ENCODE results near the gene HNRNPUL2. TPM values are rescaled to one million over a fixed set of nuclear protein-coding genes. Genes with fewer than 3 reads are reported as not detected.
A peak's percentile ranks its signal among the peaks of the same experiment; 100 is the strongest.

HNRNPUL2 gene
- total RNA-seq, 1 donor: 17.3 TPM

DNA sequence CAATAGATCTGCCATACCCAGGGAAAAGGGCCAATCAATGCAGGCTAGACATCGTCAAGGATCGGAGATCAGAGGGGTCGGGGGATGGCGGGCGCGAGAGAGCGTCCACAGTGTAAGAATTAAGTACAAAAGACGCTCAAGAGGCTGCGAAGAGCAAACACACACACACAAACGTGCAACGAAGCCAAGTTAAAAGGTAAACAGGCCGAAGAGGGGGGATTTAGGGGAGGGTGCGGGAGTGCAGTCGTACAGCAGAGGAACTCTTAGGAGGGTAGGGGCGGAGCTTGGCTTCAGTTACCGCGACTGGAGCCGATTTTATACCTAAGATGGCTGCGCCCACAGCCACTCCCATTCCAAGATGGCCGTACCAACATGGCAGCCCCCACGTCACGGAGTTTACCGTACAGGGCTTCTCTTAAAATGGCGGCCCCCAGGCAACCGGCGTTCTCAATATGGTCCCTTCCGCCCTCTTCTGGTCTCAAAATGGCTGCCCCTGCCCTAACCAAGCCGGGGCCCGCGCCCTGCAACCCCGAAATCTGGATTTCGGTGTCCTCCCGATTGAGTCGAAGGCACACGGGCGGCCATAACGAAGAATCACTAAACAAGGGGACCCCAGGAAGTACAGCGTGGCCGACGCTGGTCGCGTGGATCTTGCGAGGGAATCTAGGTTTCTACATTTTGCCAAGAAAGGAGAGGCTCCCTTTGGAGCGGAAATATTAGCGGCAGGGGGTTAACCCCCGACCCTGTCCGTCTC lies 17.8 kb downstream of the HNRNPUL2 start:
- DNase-seq (ENCODE audit: low read depth): peak; percentile 98
- H3K4me3 ChIP-seq (ENCODE audit: low read depth, low read length): peak overlapping the region; percentile 66
- TF ChIP-seq, protein P1, sequence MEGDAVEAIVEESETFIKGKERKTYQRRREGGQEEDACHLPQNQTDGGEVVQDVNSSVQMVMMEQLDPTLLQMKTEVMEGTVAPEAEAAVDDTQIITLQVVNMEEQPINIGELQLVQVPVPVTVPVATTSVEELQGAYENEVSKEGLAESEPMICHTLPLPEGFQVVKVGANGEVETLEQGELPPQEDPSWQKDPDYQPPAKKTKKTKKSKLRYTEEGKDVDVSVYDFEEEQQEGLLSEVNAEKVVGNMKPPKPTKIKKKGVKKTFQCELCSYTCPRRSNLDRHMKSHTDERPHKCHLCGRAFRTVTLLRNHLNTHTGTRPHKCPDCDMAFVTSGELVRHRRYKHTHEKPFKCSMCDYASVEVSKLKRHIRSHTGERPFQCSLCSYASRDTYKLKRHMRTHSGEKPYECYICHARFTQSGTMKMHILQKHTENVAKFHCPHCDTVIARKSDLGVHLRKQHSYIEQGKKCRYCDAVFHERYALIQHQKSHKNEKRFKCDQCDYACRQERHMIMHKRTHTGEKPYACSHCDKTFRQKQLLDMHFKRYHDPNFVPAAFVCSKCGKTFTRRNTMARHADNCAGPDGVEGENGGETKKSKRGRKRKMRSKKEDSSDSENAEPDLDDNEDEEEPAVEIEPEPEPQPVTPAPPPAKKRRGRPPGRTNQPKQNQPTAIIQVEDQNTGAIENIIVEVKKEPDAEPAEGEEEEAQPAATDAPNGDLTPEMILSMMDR (IDR thresholded peaks at IDR 0.05; ENCODE audit: insufficient read depth, low read depth, low read length): no peak

GRCh38 chr11:62708793-62709192 lies 18.5 kb downstream of the HNRNPUL2 start:
- peak overlapping the region; percentile 66 for H3K4me3 ChIP-seq (ENCODE audit: low read depth, low read length)
- TF ChIP-seq, protein P1 (IDR thresholded peaks at IDR 0.05; ENCODE audit: insufficient read depth, low read depth, low read length): no peak
- DNase-seq (ENCODE audit: low read depth): no peak

DNA sequence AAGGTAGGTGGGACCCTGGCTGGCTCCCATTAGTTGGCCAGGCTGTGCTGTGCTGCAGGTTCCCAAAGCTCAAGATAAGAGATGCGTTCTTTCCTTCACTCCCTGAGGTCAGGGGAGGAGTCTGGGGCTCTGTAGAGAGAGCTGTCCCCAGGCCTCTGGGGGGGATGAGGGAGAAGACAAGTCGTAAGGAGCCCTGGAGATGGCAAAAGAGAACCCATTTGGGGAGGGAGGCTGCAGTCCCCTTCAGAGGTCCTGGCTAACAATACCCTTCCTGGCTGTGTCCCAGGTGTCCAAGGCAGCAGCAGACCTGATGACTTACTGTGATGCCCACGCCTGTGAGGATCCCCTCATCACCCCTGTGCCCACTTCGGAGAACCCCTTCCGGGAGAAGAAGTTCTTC lies 18.9 kb downstream of the HNRNPUL2 start:
- DNase-seq (ENCODE audit: low read depth): no peak
- no peak overlapping the region for H3K4me3 ChIP-seq (ENCODE audit: low read depth, low read length)
- TF ChIP-seq, protein P1 (IDR thresholded peaks at IDR 0.05; ENCODE audit: insufficient read depth, low read depth, low read length): no peak

DNA sequence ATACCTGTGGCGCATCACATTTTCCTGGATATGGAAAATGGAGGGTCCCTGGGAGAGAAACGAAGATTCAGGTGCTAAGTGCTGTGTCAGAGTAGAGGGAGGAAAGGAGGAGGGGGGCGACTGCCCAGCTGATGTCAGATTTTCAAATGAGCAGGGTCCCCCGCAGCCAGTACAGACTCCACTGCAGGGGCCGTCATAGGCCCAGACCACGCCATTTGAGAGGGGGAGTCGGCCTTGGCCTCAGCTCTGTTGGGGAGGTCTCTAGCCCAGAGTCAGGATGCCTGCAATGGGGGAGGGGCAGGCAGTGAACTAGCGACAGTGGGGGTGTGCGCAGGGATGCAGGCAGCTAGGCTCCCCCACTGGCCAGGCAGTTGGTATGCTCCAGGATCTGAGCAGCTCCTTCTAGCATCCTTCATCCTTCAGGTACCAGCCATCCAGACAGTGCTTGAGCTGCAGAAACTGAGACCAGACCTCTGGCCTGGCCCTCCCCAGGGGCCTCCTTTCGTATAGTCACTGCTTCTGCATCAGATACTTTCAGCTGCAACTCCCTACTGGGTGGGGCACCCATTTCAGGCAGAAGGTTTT lies 19.9 kb downstream of the HNRNPUL2 start, which contains the start of the genes BSCL2 and GNG3:
Gene BSCL2 (minus strand): TSS at position 148 of the 585 bp plus-strand sequence. CDS start 229 bp downstream, outside the sequence.
Gene GNG3 (plus strand): TSS at position 400 of the 585 bp plus-strand sequence. CDS start 620 bp downstream, outside the sequence.
- H3K4me3 ChIP-seq (ENCODE audit: low read depth, low read length): peak within 1 kb of the TSS; percentile 79
- DNase-seq (ENCODE audit: low read depth): no peak
- TF ChIP-seq, protein P1 (IDR thresholded peaks at IDR 0.05; ENCODE audit: insufficient read depth, low read depth, low read length): no peak

GRCh38 chr11:62706850-62707247 lies 20.4 kb downstream of the HNRNPUL2 start:
- TF ChIP-seq, protein P1 (IDR thresholded peaks at IDR 0.05; ENCODE audit: insufficient read depth, low read depth, low read length): no peak
- H3K4me3 ChIP-seq (ENCODE audit: low read depth, low read length): peak overlapping the region; percentile 79
- DNase-seq (ENCODE audit: low read depth): no peak

DNA sequence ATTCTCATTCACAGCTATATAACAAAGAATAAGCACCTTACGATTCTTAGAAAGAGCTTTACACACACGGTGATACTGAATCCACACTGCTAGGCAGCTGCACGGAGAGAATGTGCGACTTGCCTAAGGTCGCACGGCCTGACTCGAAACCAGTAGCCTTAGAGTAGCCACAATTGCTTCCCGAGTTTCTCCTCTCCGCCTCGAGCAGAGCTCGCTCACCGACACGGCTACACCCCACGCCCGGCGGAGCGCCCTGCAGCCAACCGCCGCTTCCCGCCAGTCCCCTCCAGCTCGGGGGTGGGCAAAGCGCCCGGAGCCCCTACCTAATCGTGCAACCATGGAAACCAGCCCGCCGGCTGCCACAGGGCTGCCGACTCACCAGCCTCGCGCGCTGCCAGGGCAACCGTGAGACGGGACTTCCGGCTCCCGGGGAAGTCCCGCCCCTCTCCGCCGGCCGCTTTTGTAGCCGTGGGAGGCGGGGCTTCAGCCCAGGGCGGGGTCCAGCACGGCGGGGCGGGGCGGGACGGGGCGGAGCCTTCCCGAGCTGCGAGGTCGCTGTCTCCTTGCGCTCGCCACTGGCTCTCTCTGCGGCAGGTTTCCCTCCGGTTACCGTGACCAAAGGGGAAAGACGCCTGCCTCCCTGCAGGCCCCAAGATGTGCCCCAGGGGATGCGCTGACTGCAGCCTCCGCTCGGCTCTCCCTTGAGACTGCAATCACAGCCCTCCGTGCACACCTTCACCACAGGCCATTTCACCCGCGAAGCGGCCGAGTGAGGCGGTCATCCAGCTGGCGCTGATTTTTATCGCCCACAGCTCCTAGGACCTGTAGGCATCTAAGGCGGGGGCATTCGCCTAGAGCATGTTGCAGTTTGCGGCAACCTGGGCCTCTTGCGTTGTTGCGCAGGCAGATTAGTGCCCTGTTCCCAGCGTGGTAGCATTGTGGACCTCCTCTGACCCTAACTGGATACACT lies 21.1 kb downstream of the HNRNPUL2 start:
- TF ChIP-seq, protein P1 (IDR thresholded peaks at IDR 0.05; ENCODE audit: insufficient read depth, low read depth, low read length): no peak
- peak overlapping the region; percentile 79 for H3K4me3 ChIP-seq (ENCODE audit: low read depth, low read length)

More for the DNA sequence above, 21.1 kb downstream of the HNRNPUL2 start:
- peak; percentile 94 for DNase-seq (ENCODE audit: low read depth)
